ENCODE measurements around the gene LHX4. TPM values are rescaled to one million over a fixed set of nuclear protein-coding genes. Genes with fewer than 3 reads are reported as not detected.

The LHX4 gene
- total and polyA plus RNA-seq, 2 of the 4 experiments (the other 2 are of a cell fraction), result 0.05 to 0.18 TPM

DNA sequence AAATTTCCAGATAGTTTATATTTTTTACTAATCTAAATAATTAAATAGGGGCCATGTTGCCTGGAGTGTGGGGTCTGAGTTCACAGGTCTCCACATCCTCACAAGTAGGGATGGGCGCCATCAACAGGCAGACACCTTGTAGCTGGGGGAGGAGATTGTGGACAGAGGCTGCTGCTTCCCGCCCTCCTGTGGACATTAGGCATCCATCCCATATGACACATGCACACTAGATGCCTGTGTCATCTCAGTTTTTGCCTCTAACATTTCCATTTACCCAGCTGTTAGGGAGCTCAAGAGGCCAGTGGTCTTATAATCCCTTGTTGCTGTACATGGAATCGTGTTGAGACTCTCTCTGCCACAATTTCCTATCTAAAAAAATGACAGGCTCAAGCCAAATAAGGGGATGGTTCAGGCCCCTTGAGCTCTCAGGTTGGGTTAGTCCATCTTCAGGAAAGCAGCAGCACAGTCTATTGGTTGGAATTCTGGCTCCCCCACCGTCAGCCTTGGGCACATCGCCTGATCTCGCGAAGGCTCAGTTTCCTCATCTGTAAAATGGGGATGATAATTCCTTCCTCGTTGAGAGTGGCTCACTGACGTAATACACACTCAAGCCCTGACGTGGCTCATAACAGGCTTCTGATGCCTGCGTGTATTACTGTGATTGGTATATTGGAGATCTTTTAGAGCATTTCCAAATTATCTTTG, 13.6 kb downstream of the LHX4 start:
- no peak overlapping the region for H2BK15ac ChIP-seq (ENCODE audit: low read depth, low read length)
- no peak overlapping the region for H4K8ac ChIP-seq (ENCODE audit: low read depth in 2 of 2, low read length in 2 of 2)
- dilution Hi-C loops (cut with HindIII; ENCODE audit: low sequenced_read_pairs, unreplicated experiment) (no loop called here), intact Hi-C loops (cut with micrococcal nuclease) (no loop called here), in situ Hi-C loops (cut with MboI; ENCODE audit: low sequenced_read_pairs) (no loop called here)
- DNase-seq (no peak), ATAC-seq (ENCODE audit: low read depth) (no peak)
- H3K18ac ChIP-seq (ENCODE audit: low read depth, low read length), result no peak overlapping the region
- H4K5ac ChIP-seq (ENCODE audit: low read depth, low read length), result no peak overlapping the region
- no peak overlapping the region for H2BK20ac ChIP-seq (ENCODE audit: low read depth, low read length)
- no peak overlapping the region for H3K23ac ChIP-seq (ENCODE audit: low read depth, low read length)
- H3K4me3 ChIP-seq (ENCODE audit: insufficient read depth, low read depth, low read length), result no peak overlapping the region
- no peaks in the 10 kb centered on the region for H4K20me1 ChIP-seq (ENCODE audit: insufficient read depth, low read length)
- no peak overlapping the region for H2BK120ac ChIP-seq (ENCODE audit: low read depth, low read length)
- no peak overlapping the region for H2BK5ac ChIP-seq (ENCODE audit: low read depth, low read length, poor library complexity, severe bottlenecking)
- H3K4ac ChIP-seq (ENCODE audit: low read depth, low read length), result no peak overlapping the region
- no peak overlapping the region for H3K27ac ChIP-seq (ENCODE audit: insufficient read depth, low read length)
- H2AK9ac ChIP-seq (replicated peaks; ENCODE audit: low read depth, low read length, poor library complexity), result no peak overlapping the region
- ChIA-PET CTCF (no interaction called here), POLR2A (ENCODE audit: unreplicated experiment) (no interaction called here)
- peaks cover 2% of the 10 kb centered on the region; the same call in 1 of the 2 replicates for H3K9me3 ChIP-seq (ENCODE audit: control insufficient read depth, insufficient read depth, low read length)
- no peaks in the 10 kb centered on the region for H3K36me3 ChIP-seq (ENCODE audit: control insufficient read depth, insufficient read depth, low read length)
- H3K79me1 ChIP-seq (ENCODE audit: low read depth in 1 of 2, low read length in 2 of 2), result no peaks in the 10 kb centered on the region
- H4K91ac ChIP-seq (ENCODE audit: insufficient read depth, low read depth, low read length), result no peak overlapping the region
- BruUV-seq (replicated peaks), result no TSS peak
- H3K56ac ChIP-seq (ENCODE audit: extremely low read depth, insufficient read depth, low read length), result no peak overlapping the region
- no peak overlapping the region for H3K14ac ChIP-seq (replicated peaks; ENCODE audit: low read depth, low read length)
- TF ChIP-seq RAD21 (IDR thresholded peaks at IDR 0.05; ENCODE audit: low read length) (no peak), BHLHE40 (IDR thresholded peaks at IDR 0.05; ENCODE audit: low read depth, low read length) (no peak), MAZ (IDR thresholded peaks at IDR 0.05; ENCODE audit: borderline replicate concordance, low read depth, low read length) (no peak), MAFK (IDR thresholded peaks at IDR 0.05; ENCODE audit: low read depth, low read length) (no peak), RCOR1 (IDR thresholded peaks at IDR 0.05; ENCODE audit: insufficient replicate concordance, low read length) (no peak), RFX5 (IDR thresholded peaks at IDR 0.05; ENCODE audit: low read depth, low read length) (no peak), MXI1 (IDR thresholded peaks at IDR 0.05; ENCODE audit: borderline replicate concordance, low read depth, low read length) (no peak), CEBPB (IDR thresholded peaks at IDR 0.05; ENCODE audit: low read depth, low read length) (no peak), SMC3 (IDR thresholded peaks at IDR 0.05; ENCODE audit: low read depth, low read length) (no peak), CHD1 (IDR thresholded peaks at IDR 0.05; ENCODE audit: low read depth, low read length) (no peak), POLR2A (IDR thresholded peaks at IDR 0.05; ENCODE audit: low read depth, low read length) (no peak), FOS (IDR thresholded peaks at IDR 0.05; ENCODE audit: low read depth, low read length) (no peak), NFE2L2 (IDR thresholded peaks at IDR 0.05; ENCODE audit: low read depth, low read length) (no peak)
- TF ChIP-seq, protein P1, sequence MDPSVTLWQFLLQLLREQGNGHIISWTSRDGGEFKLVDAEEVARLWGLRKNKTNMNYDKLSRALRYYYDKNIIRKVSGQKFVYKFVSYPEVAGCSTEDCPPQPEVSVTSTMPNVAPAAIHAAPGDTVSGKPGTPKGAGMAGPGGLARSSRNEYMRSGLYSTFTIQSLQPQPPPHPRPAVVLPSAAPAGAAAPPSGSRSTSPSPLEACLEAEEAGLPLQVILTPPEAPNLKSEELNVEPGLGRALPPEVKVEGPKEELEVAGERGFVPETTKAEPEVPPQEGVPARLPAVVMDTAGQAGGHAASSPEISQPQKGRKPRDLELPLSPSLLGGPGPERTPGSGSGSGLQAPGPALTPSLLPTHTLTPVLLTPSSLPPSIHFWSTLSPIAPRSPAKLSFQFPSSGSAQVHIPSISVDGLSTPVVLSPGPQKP (IDR thresholded peaks at IDR 0.05; ENCODE audit: borderline replicate concordance, low read depth, low read length), result no peak
- TF ChIP-seq, protein P2, sequence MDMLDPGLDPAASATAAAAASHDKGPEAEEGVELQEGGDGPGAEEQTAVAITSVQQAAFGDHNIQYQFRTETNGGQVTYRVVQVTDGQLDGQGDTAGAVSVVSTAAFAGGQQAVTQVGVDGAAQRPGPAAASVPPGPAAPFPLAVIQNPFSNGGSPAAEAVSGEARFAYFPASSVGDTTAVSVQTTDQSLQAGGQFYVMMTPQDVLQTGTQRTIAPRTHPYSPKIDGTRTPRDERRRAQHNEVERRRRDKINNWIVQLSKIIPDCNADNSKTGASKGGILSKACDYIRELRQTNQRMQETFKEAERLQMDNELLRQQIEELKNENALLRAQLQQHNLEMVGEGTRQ (IDR thresholded peaks at IDR 0.05; ENCODE audit: low read depth, low read length), result no peak
- TF ChIP-seq, protein P3, sequence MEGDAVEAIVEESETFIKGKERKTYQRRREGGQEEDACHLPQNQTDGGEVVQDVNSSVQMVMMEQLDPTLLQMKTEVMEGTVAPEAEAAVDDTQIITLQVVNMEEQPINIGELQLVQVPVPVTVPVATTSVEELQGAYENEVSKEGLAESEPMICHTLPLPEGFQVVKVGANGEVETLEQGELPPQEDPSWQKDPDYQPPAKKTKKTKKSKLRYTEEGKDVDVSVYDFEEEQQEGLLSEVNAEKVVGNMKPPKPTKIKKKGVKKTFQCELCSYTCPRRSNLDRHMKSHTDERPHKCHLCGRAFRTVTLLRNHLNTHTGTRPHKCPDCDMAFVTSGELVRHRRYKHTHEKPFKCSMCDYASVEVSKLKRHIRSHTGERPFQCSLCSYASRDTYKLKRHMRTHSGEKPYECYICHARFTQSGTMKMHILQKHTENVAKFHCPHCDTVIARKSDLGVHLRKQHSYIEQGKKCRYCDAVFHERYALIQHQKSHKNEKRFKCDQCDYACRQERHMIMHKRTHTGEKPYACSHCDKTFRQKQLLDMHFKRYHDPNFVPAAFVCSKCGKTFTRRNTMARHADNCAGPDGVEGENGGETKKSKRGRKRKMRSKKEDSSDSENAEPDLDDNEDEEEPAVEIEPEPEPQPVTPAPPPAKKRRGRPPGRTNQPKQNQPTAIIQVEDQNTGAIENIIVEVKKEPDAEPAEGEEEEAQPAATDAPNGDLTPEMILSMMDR (conservative IDR thresholded peaks at IDR 0.05; ENCODE audit: low read depth, low read length), result no peak
- H3K4me1 ChIP-seq (ENCODE audit: control insufficient read depth, insufficient read depth, low read length), result no peaks in the 10 kb centered on the region
- 100% methylated on average over 1 of the region's 11 CpGs; no CpG with 5 or more reads in 1 of the 2 experiments for whole genome bisulfite sequencing, 2 experiments (ENCODE audit: extremely low coverage in 2 of 2, insufficient read length in 1 of 2)
- H2AFZ ChIP-seq (replicated peaks; ENCODE audit: low read length, poor library complexity), result no peak overlapping the region
- H3K9me1 ChIP-seq (ENCODE audit: insufficient read depth, low read length), result no peaks in the 10 kb centered on the region
- H3K4me2 ChIP-seq (ENCODE audit: low read depth, low read length), result no peak overlapping the region
- peaks cover 51% of the 10 kb centered on the region for H3K27me3 ChIP-seq (ENCODE audit: control insufficient read depth, insufficient read depth, low read length)
- H2AK5ac ChIP-seq (ENCODE audit: low read depth, low read length), result no peak overlapping the region
- no peak overlapping the region for H3K9ac ChIP-seq (ENCODE audit: low read depth, low read length)

All from IMR-90 (cell line).